Activated CD4-positive, alpha-beta memory T cell treated with anti-CD3 and anti-CD28 coated beads for 36 hours (primary cell): ENCODE results near the gene ARHGEF17. TPM values are rescaled to one million over a fixed set of nuclear protein-coding genes. Genes with fewer than 3 reads are reported as not detected.

ENCODE experiments used
- CTCF ChIA-PET: fragments of 350-600 bp; sonication (Branson Sonifier 250); formaldehyde crosslinking; loops from one replicate; lab custom pipeline; 2021; ENCODE audit warnings: antibody characterized with exemption, inconsistent platforms; lab: Charles Lee
- POLR2A ChIA-PET: fragments of 350-600 bp; sonication (Branson Sonifier 250); formaldehyde crosslinking; loops from one replicate; lab custom pipeline; 2021; ENCODE audit warnings: antibody characterized with exemption; lab: Charles Lee
- DNase-seq: peaks from one replicate; pipeline ENCODE4 v3.0.0-alpha.2; 2020
- H3K27ac Mint-ChIP-seq: one replicate; pipeline ENCODE4 v1.8.0; 2021; ENCODE audit warnings: mixed read lengths
- H3K27me3 Mint-ChIP-seq: one replicate; pipeline ENCODE4 v1.8.0; 2021; ENCODE audit warnings: mixed read lengths
- H3K36me3 Mint-ChIP-seq: one replicate; pipeline ENCODE4 v1.8.0; 2021; ENCODE audit warnings: mixed read lengths
- H3K4me1 Mint-ChIP-seq: one replicate; pipeline ENCODE4 v1.8.0; 2021; ENCODE audit warnings: low read depth, mixed read lengths
- H3K4me3 Mint-ChIP-seq: one replicate; pipeline ENCODE4 v1.8.0; 2021; ENCODE audit warnings: mild to moderate bottlenecking, mixed read lengths
- H3K9me3 Mint-ChIP-seq: one replicate; pipeline ENCODE4 v1.8.0; 2021; ENCODE audit warnings: mixed read lengths
- intact Hi-C: fragments of 100-400 bp; cut with micrococcal nuclease; formaldehyde crosslinking; loops from one replicate; pipeline ENCODE4 v1.15.1; 2023
- total RNA-seq, 2 experiments: library from RNA; stranded (reverse); gene quantifications; one replicate each; pipeline ENCODE4 v1.2.3, GENCODE V29; 2021

The ARHGEF17 gene
- total RNA-seq, 2 experiments from 2014 or later = 0.07 TPM; not detected in 1

- DNase-seq = no peak
- Mint-ChIP-seq H3K27ac (no peak overlapping the region), H3K36me3 (no peaks in the 10 kb centered on the region), H3K9me3 (no peaks in the 10 kb centered on the region), H3K27me3 (no peaks in the 10 kb centered on the region), H3K4me3 (no peak overlapping the region), H3K4me1 (peaks cover 6% of the 10 kb centered on the region)
- intact Hi-C loops = loop anchor here (2.0 kb wide), 1 partner anchor 104 kb away; no protein-coding TSS in a partner anchor
- POLR2A ChIA-PET = interaction anchor here (0.6 kb wide), 1 partner anchor 173 kb away, joined by 3 read pairs; no protein-coding TSS in a partner anchor
- CTCF ChIA-PET = interaction anchor here (0.9 to 5.4 kb wide), 9 partner anchors 10 to 553 kb away, joined by 3 to 28 read pairs (median 3); no protein-coding TSS in a partner anchor
Measured at GRCh38 chr11:73288192-73288872, 19.7 kb upstream of the ARHGEF17 start.

- no peak overlapping the region for H3K27ac Mint-ChIP-seq
- intact Hi-C loops = loop anchor here (2.0 kb wide), 1 partner anchor 104 kb away; no protein-coding TSS in a partner anchor
- H3K9me3 Mint-ChIP-seq = no peaks in the 10 kb centered on the region
- POLR2A ChIA-PET = no interaction called here
- H3K36me3 Mint-ChIP-seq = no peaks in the 10 kb centered on the region
- CTCF ChIA-PET = interaction anchor here (0.6 to 5.4 kb wide), 17 partner anchors 9 to 554 kb away, joined by 3 to 28 read pairs (median 4); no protein-coding TSS in a partner anchor
- DNase-seq = peak; percentile 67
- no peak overlapping the region for H3K4me3 Mint-ChIP-seq
- H3K27me3 Mint-ChIP-seq = no peaks in the 10 kb centered on the region
- peaks cover 6% of the 10 kb centered on the region for H3K4me1 Mint-ChIP-seq
Measured at GRCh38 chr11:73288873-73289707, 19.0 kb upstream of the ARHGEF17 start.

- no peak for DNase-seq
- no peaks in the 10 kb centered on the region for H3K9me3 Mint-ChIP-seq
- intact Hi-C loops = no loop called here
- CTCF ChIA-PET = interaction anchor here (0.7 to 5.4 kb wide), 5 partner anchors 11 to 108 kb away, joined by 3 to 28 read pairs (median 12); no protein-coding TSS in a partner anchor
- POLR2A ChIA-PET = no interaction called here
- H3K36me3 Mint-ChIP-seq = no peaks in the 10 kb centered on the region
- peaks cover 9% of the 10 kb centered on the region for H3K4me1 Mint-ChIP-seq
- H3K27ac Mint-ChIP-seq = no peak overlapping the region
- no peak overlapping the region for H3K4me3 Mint-ChIP-seq
- no peaks in the 10 kb centered on the region for H3K27me3 Mint-ChIP-seq
Measured at GRCh38 chr11:73290536-73290935, 17.5 kb upstream of the ARHGEF17 start.

- CTCF ChIA-PET = interaction anchor here (3.0 to 5.4 kb wide), 3 partner anchors 16 to 106 kb away, joined by 12 to 28 read pairs (median 17); no protein-coding TSS in a partner anchor
Measured at GRCh38 chr11:73291196-73291595, 16.9 kb upstream of the ARHGEF17 start.

GRCh38 chr11:73291781-73292524 is 16.1 kb upstream of the ARHGEF17 start:
- Mint-ChIP-seq H3K27me3 (no peaks in the 10 kb centered on the region), H3K27ac (no peak overlapping the region), H3K4me1 (peaks cover 9% of the 10 kb centered on the region), H3K9me3 (no peaks in the 10 kb centered on the region), H3K36me3 (no peaks in the 10 kb centered on the region), H3K4me3 (no peak overlapping the region)
- intact Hi-C loops = no loop called here
- ChIA-PET POLR2A (interaction anchor here (0.8 kb wide), 1 partner anchor 11 kb away, joined by 3 read pairs; no protein-coding TSS in a partner anchor), CTCF (interaction anchor here (0.7 to 5.4 kb wide), 5 partner anchors 15 to 205 kb away, joined by 3 to 28 read pairs (median 12); no protein-coding TSS in a partner anchor)
- no peak for DNase-seq

More at GRCh38 chr11:73291196-73291595, 16.9 kb upstream of the ARHGEF17 start:
- POLR2A ChIA-PET = interaction anchor here (0.8 kb wide), 1 partner anchor 11 kb away, joined by 3 read pairs; no protein-coding TSS in a partner anchor
- Mint-ChIP-seq H3K4me3 (no peak overlapping the region), H3K4me1 (peaks cover 9% of the 10 kb centered on the region), H3K9me3 (no peaks in the 10 kb centered on the region), H3K27me3 (no peaks in the 10 kb centered on the region), H3K27ac (no peak overlapping the region), H3K36me3 (no peaks in the 10 kb centered on the region)
- no peak for DNase-seq
- intact Hi-C loops = no loop called here

DNA sequence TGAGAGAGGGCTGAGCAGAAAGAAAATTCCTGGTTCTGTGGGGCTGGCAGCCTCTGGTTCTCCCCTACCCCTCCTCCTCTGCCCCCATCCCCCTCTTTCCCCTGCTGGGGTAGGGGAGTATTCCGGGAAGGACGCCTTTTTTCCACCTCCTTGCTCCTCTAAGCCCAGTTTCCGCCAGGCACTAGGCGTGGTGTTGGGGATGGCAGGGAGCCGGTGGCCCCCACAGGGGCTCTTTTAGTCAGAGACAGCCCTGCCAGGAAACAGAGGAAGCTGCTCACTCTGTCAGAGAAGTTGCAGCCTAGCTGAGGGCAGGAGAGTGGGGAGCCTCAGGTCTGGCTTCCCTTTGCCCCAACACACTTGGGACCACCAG is 15.6 kb upstream of the ARHGEF17 start:
- Mint-ChIP-seq H3K4me3 (no peak overlapping the region), H3K9me3 (no peaks in the 10 kb centered on the region), H3K4me1 (peaks cover 9% of the 10 kb centered on the region), H3K36me3 (no peaks in the 10 kb centered on the region), H3K27me3 (no peaks in the 10 kb centered on the region), H3K27ac (no peak overlapping the region)
- ChIA-PET CTCF (interaction anchor here (0.7 to 5.4 kb wide), 4 partner anchors 27 to 206 kb away, joined by 3 to 28 read pairs (median 10); no protein-coding TSS in a partner anchor), POLR2A (no interaction called here)
- intact Hi-C loops = no loop called here
- DNase-seq = no peak

GRCh38 chr11:73293356-73293936 is 14.6 kb upstream of the ARHGEF17 start:
- Mint-ChIP-seq H3K27ac (no peak overlapping the region), H3K9me3 (no peaks in the 10 kb centered on the region), H3K27me3 (no peaks in the 10 kb centered on the region), H3K36me3 (no peaks in the 10 kb centered on the region), H3K4me1 (peaks cover 9% of the 10 kb centered on the region), H3K4me3 (no peak overlapping the region)
- intact Hi-C loops = no loop called here
- no peak for DNase-seq
- ChIA-PET POLR2A (no interaction called here), CTCF (interaction anchor here (2.9 to 3.9 kb wide), 2 partner anchors 13 to 43 kb away, joined by 23 to 35 read pairs; no protein-coding TSS in a partner anchor)

- intact Hi-C loops = loop anchor here (2.0 kb wide), 1 partner anchor 40 kb away; no protein-coding TSS in a partner anchor
- H3K4me1 Mint-ChIP-seq = peaks cover 3% of the 10 kb centered on the region
- DNase-seq = no peak
- H3K4me3 Mint-ChIP-seq = no peak overlapping the region
- no peaks in the 10 kb centered on the region for H3K36me3 Mint-ChIP-seq
- no peak overlapping the region for H3K27ac Mint-ChIP-seq
- ChIA-PET CTCF (interaction anchor here (0.7 to 3.9 kb wide), 15 partner anchors 9 to 884 kb away, joined by 3 to 35 read pairs (median 3); no protein-coding TSS in a partner anchor), POLR2A (no interaction called here)
- H3K27me3 Mint-ChIP-seq = no peaks in the 10 kb centered on the region
- no peaks in the 10 kb centered on the region for H3K9me3 Mint-ChIP-seq
Measured at GRCh38 chr11:73294604-73295003, 13.5 kb upstream of the ARHGEF17 start.

- H3K9me3 Mint-ChIP-seq = no peaks in the 10 kb centered on the region
- no peak overlapping the region for H3K4me3 Mint-ChIP-seq
- peaks cover 3% of the 10 kb centered on the region for H3K4me1 Mint-ChIP-seq
- DNase-seq = peak; percentile 87
- ChIA-PET POLR2A (no interaction called here), CTCF (interaction anchor here (0.7 to 3.9 kb wide), 15 partner anchors 8 to 884 kb away, joined by 3 to 35 read pairs (median 3); no protein-coding TSS in a partner anchor)
- H3K36me3 Mint-ChIP-seq = no peaks in the 10 kb centered on the region
- H3K27ac Mint-ChIP-seq = no peak overlapping the region
- H3K27me3 Mint-ChIP-seq = no peaks in the 10 kb centered on the region
- intact Hi-C loops = loop anchor here (2.0 kb wide), 1 partner anchor 39 kb away; no protein-coding TSS in a partner anchor
Measured at GRCh38 chr11:73295241-73295995, 12.7 kb upstream of the ARHGEF17 start.

GRCh38 chr11:73295996-73296318 is 12.1 kb upstream of the ARHGEF17 start:
- intact Hi-C loops = loop anchor here (2.0 kb wide), 1 partner anchor 39 kb away; no protein-coding TSS in a partner anchor
- no peak for DNase-seq
- ChIA-PET POLR2A (no interaction called here), CTCF (interaction anchor here (2.9 to 3.9 kb wide), 2 partner anchors 10 to 41 kb away, joined by 23 to 35 read pairs; no protein-coding TSS in a partner anchor)
- H3K4me1 Mint-ChIP-seq = peaks cover 3% of the 10 kb centered on the region
- H3K4me3 Mint-ChIP-seq = no peak overlapping the region
- H3K27me3 Mint-ChIP-seq = no peaks in the 10 kb centered on the region
- no peaks in the 10 kb centered on the region for H3K9me3 Mint-ChIP-seq
- H3K36me3 Mint-ChIP-seq = no peaks in the 10 kb centered on the region
- H3K27ac Mint-ChIP-seq = no peak overlapping the region
